Muscle of leg (tissue), 11 donors: ENCODE measurements around the gene TBC1D26. TPM values are rescaled to one million over a fixed set of nuclear protein-coding genes. Genes with fewer than 3 reads are reported as not detected.
A peak's percentile ranks its signal among the peaks of the same experiment; 100 is the strongest.
"Not testable (repeated sequence)": the region's sequence is repeated elsewhere in the genome, so short reads cannot be mapped to it uniquely, and the experiment has no call there.

ENCODE experiments used
- DNase-seq: peaks from one replicate; pipeline ENCODE4 v3.0.0; 2013
- H3K27ac ChIP-seq: one replicate; pipeline ENCODE4 v1.5.1; 2013; ENCODE audit warnings: mild to moderate bottlenecking, low read length, control low read depth
- H3K27me3 ChIP-seq: one replicate; pipeline ENCODE4 v1.6.1; 2013; ENCODE audit warnings: low read length; ENCODE audit not compliant: control insufficient read depth, insufficient read depth
- H3K36me3 ChIP-seq: one replicate; pipeline ENCODE4 v1.6.1; 2013; ENCODE audit warnings: low read length; ENCODE audit not compliant: control insufficient read depth, insufficient read depth
- H3K4me1 ChIP-seq: one replicate; pipeline ENCODE4 v1.6.1; 2013; ENCODE audit warnings: low read length; ENCODE audit not compliant: control insufficient read depth, insufficient read depth
- H3K4me3 ChIP-seq: one replicate; pipeline ENCODE4 v1.5.1; 2013; ENCODE audit warnings: low read length, control low read depth
- H3K9me3 ChIP-seq: replicated peaks from 2 replicates; pipeline ENCODE4 v1.6.1; 2013; ENCODE audit warnings: low read depth, low read length; ENCODE audit not compliant: control insufficient read depth
- WGBS: methylation state at CpG from one replicate; pipeline ENCODE4 v1.1.5; 2013; ENCODE audit warnings: missing lambda C conversion rate; ENCODE audit not compliant: insufficient coverage; 5-methylcytosine and 5-hydroxymethylcytosine counted together
- polyA plus RNA-seq, 8 donors: library from polyadenylated mRNA; unstranded; fragments of 120-200 nt; gene quantifications; one replicate each; pipeline versions ENCODE4 v1.2.1 to v1.2.3, GENCODE V29; 2013; ENCODE audit warnings: inconsistent platforms in 1 of 8, low replicate concordance in 1 of 8; ENCODE audit not compliant: insufficient read length in 8 of 8, insufficient read depth in 1 of 8
- total RNA-seq: library from RNA; stranded (reverse); fragments of 120-200 nt; gene quantifications from one replicate; pipeline ENCODE4 v1.2.4, GENCODE V29; 2013

Gene TBC1D26
- total and polyA plus RNA-seq, 9 donors, result 0.23 to 0.66 (median 0.37) TPM; not detected in 1

- WGBS, result 93% methylated on average over 6 of the region's 7 CpGs
- Histone ChIP-seq H3K36me3 (no peaks in the 10 kb centered on the region), H3K4me3 (no peak overlapping the region), H3K27ac (no peak overlapping the region), H3K27me3 (no peaks in the 10 kb centered on the region), H3K4me1 (peaks cover 2% of the 10 kb centered on the region), H3K9me3 (no peaks in the 10 kb centered on the region)
- DNase-seq, result no peak
These were observed 10.8 kb downstream of the TBC1D26 start for GRCh38 chr17:15742921-15743320.

GRCh38 chr17:15744074-15744676 lies 12.1 kb downstream of the TBC1D26 start:
- H3K27me3 ChIP-seq, result no peaks in the 10 kb centered on the region
- no peaks in the 10 kb centered on the region for H3K9me3 ChIP-seq
- H3K4me1 ChIP-seq, result peaks cover 2% of the 10 kb centered on the region
- no peak for DNase-seq
- WGBS, result 59% methylated on average over 3 of the region's 7 CpGs
- no peak overlapping the region for H3K27ac ChIP-seq
- H3K4me3 ChIP-seq, result no peak overlapping the region
- H3K36me3 ChIP-seq, result no peaks in the 10 kb centered on the region

GRCh38 chr17:15744885-15745284 lies 12.8 kb downstream of the TBC1D26 start:
- WGBS, result no CpG with 5 or more reads among the region's 2 CpGs
- DNase-seq, result no peak

GRCh38 chr17:15749403-15749802 lies 17.3 kb downstream of the TBC1D26 start:
- not testable (repeated sequence) for DNase-seq, H3K9me3 ChIP-seq, H3K4me1 ChIP-seq, H3K27me3 ChIP-seq, H3K4me3 ChIP-seq, H3K27ac ChIP-seq, H3K36me3 ChIP-seq
- WGBS, result 3% methylated on average over 8 of the region's 36 CpGs

More at GRCh38 chr17:15744885-15745284, 12.8 kb downstream of the TBC1D26 start:
- peaks cover 2% of the 10 kb centered on the region for H3K27me3 ChIP-seq
- no peaks in the 10 kb centered on the region for H3K9me3 ChIP-seq
- no peaks in the 10 kb centered on the region for H3K36me3 ChIP-seq
- H3K4me1 ChIP-seq, result peaks cover 2% of the 10 kb centered on the region
- no peak overlapping the region for H3K4me3 ChIP-seq
- no peak overlapping the region for H3K27ac ChIP-seq

- 50% methylated on average over 1 of the region's 14 CpGs for WGBS
- not testable (repeated sequence) for H3K27me3 ChIP-seq, DNase-seq, H3K4me3 ChIP-seq, H3K4me1 ChIP-seq, H3K9me3 ChIP-seq, H3K36me3 ChIP-seq, H3K27ac ChIP-seq
These were observed 36.9 kb downstream of the TBC1D26 start for GRCh38 chr17:15768865-15769533.

- H3K9me3 ChIP-seq, H3K27me3 ChIP-seq, H3K4me1 ChIP-seq, H3K4me3 ChIP-seq, H3K27ac ChIP-seq, H3K36me3 ChIP-seq: not testable (repeated sequence)
- peak; percentile 71 for DNase-seq
- WGBS, result no CpG with 5 or more reads among the region's 7 CpGs
These were observed 38.6 kb downstream of the TBC1D26 start for GRCh38 chr17:15770679-15771078.

GRCh38 chr17:15776871-15777270 lies 44.8 kb downstream of the TBC1D26 start:
- peaks cover 5% of the 10 kb centered on the region for H3K9me3 ChIP-seq
- H3K27ac ChIP-seq, result no peak overlapping the region
- H3K4me1 ChIP-seq, result no peaks in the 10 kb centered on the region
- no peaks in the 10 kb centered on the region for H3K27me3 ChIP-seq
- DNase-seq, result no peak
- no peak overlapping the region for H3K4me3 ChIP-seq
- no peaks in the 10 kb centered on the region for H3K36me3 ChIP-seq

GRCh38 chr17:15777297-15777696 lies 45.2 kb downstream of the TBC1D26 start:
- H3K4me1 ChIP-seq, result no peaks in the 10 kb centered on the region
- no peaks in the 10 kb centered on the region for H3K27me3 ChIP-seq
- no peak overlapping the region for H3K4me3 ChIP-seq
- DNase-seq, result no peak
- no peaks in the 10 kb centered on the region for H3K36me3 ChIP-seq
- peaks cover 5% of the 10 kb centered on the region for H3K9me3 ChIP-seq
- no CpG with 5 or more reads among the region's 1 CpG for WGBS
- H3K27ac ChIP-seq, result no peak overlapping the region

- 100% methylated on average over 2 of the region's 4 CpGs for WGBS
- Histone ChIP-seq H3K4me3 (no peak overlapping the region), H3K4me1 (peaks cover 3% of the 10 kb centered on the region), H3K27ac (no peak overlapping the region), H3K27me3 (no peaks in the 10 kb centered on the region), H3K9me3 (peaks cover 5% of the 10 kb centered on the region), H3K36me3 (no peaks in the 10 kb centered on the region)
- DNase-seq, result no peak
These were observed 45.6 kb downstream of the TBC1D26 start for GRCh38 chr17:15777717-15778116.

GRCh38 chr17:15779119-15779518 lies 47.0 kb downstream of the TBC1D26 start:
- H3K27ac ChIP-seq, result no peak overlapping the region
- no peaks in the 10 kb centered on the region for H3K36me3 ChIP-seq
- H3K4me1 ChIP-seq, result peaks cover 3% of the 10 kb centered on the region
- peaks cover 5% of the 10 kb centered on the region for H3K9me3 ChIP-seq
- DNase-seq, result no peak
- no peak overlapping the region for H3K4me3 ChIP-seq
- 67% methylated on average over 1 of the region's 1 CpG for WGBS
- H3K27me3 ChIP-seq, result no peaks in the 10 kb centered on the region

GRCh38 chr17:15780188-15780587 lies 48.1 kb downstream of the TBC1D26 start:
- Histone ChIP-seq H3K27ac (no peak overlapping the region), H3K36me3 (no peaks in the 10 kb centered on the region), H3K4me3 (no peak overlapping the region), H3K4me1 (peaks cover 5% of the 10 kb centered on the region), H3K9me3 (peaks cover 4% of the 10 kb centered on the region), H3K27me3 (no peaks in the 10 kb centered on the region)
- no peak for DNase-seq
